HepG2 (cell line): ENCODE results near the gene NUDT14. TPM values are rescaled to one million over a fixed set of nuclear protein-coding genes. Genes with fewer than 3 reads are reported as not detected.

Experiments
- ATAC-seq: fragments of 200-7000 bp; cut with Tn5 transposase; 3 replicates; pipeline ENCODE4 v1.9.1; 2020; ENCODE audit warnings: mild to moderate bottlenecking, moderate library complexity
- BruUV-seq: library from RNA; stranded (reverse); fragments of 400-500 nt; replicated peaks from 2 replicates; lab custom pipeline; 2021; lab: Mats Ljungman, UMichigan
- CTCF ChIA-PET: fragments of 300-600 bp; formaldehyde crosslinking; extraction: SDS; loops from one replicate; lab custom pipeline; 2021; ENCODE audit warnings: low total read pairs, inconsistent platforms, low intra/inter-chr PET ratio; lab: Yijun Ruan, JAX
- POLR2A ChIA-PET: fragments of 350-600 bp; sonication (Branson Sonifier 250); formaldehyde crosslinking; loops from one replicate; lab custom pipeline; 2020; ENCODE audit warnings: antibody characterized with exemption, inconsistent platforms; lab: Yijun Ruan, JAX
- DNase-seq: peaks from one replicate; pipeline ENCODE4 v3.0.0-alpha.2; 2015; ENCODE audit warnings: low spot score
- FAIRE-seq: peaks from 3 replicates; lab custom pipeline; 2011; peaks lifted over from hg19 to GRCh38; lab: Jason Lieb, UNC
- H2AFZ ChIP-seq: one replicate; pipeline ENCODE4 v1.6.1; 2011; ENCODE audit warnings: low read length, inconsistent platforms
- H3K27ac ChIP-seq: fragments of 300-600 bp; 3 replicates; pipeline ENCODE4 v1.8.0; 2011; ENCODE audit warnings: mixed run types, mild to moderate bottlenecking, mixed read lengths, low read length, inconsistent platforms; ENCODE audit not compliant: insufficient read depth; ENCODE audit errors: extremely low read length
- H3K27me3 ChIP-seq, 2 experiments: fragments of 200-600 bp in 1 of 2; 2 replicates in 1 of 2; 3 replicates in 1 of 2; pipeline versions ENCODE4 v1.6.0 to v1.8.0; 2011; ENCODE audit warnings: low read length in 2 of 2, mild to moderate bottlenecking in 2 of 2, moderate library complexity in 2 of 2, inconsistent platforms in 1 of 2; ENCODE audit not compliant: insufficient read depth in 2 of 2, control insufficient read depth in 1 of 2
- H3K36me3 ChIP-seq, 2 experiments: fragments of 200-600 bp in 1 of 2; replicated peaks in 1 of 2; 2 replicates in 1 of 2; 3 replicates in 1 of 2; pipeline versions ENCODE4 v1.5.1 to v1.8.0; 2011; ENCODE audit warnings: low read length in 2 of 2, inconsistent platforms in 1 of 2; ENCODE audit not compliant: insufficient read depth in 2 of 2, control insufficient read depth in 1 of 2
- H3K4me1 ChIP-seq: 2 replicates; pipeline ENCODE4 v1.5.1; 2012; ENCODE audit warnings: low read length, inconsistent platforms; ENCODE audit not compliant: insufficient read depth
- H3K4me2 ChIP-seq: 2 replicates; pipeline ENCODE4 v1.6.0; 2011; ENCODE audit warnings: low read depth, low read length, inconsistent platforms
- H3K4me3 ChIP-seq, 3 experiments: fragments of 200-600 bp in 1 of 3; sonication (generic), shearing (Covaris generic) in 1 of 3; replicated peaks in 1 of 3; 2 replicates each; pipeline ENCODE4 v1.5.1; 2011 to 2016; ENCODE audit warnings: low read length in 3 of 3, inconsistent platforms in 2 of 3, low read depth in 2 of 3, mild to moderate bottlenecking in 2 of 3, control low read depth in 1 of 3, mixed read lengths in 1 of 3; ENCODE audit not compliant: insufficient read depth in 1 of 3
- H3K79me2 ChIP-seq: one replicate; pipeline ENCODE4 v1.6.1; 2011; ENCODE audit warnings: low read length, inconsistent platforms; ENCODE audit not compliant: insufficient read depth
- H3K9ac ChIP-seq: 2 replicates; pipeline ENCODE4 v1.6.0; 2011; ENCODE audit warnings: mild to moderate bottlenecking, low read depth, low read length, inconsistent platforms; ENCODE audit not compliant: insufficient read depth
- H3K9me3 ChIP-seq: 2 replicates; pipeline ENCODE4 v1.5.1; 2012; ENCODE audit warnings: mild to moderate bottlenecking, low read length
- H4K20me1 ChIP-seq: 2 replicates; pipeline ENCODE4 v1.6.0; 2011; ENCODE audit warnings: inconsistent platforms, mild to moderate bottlenecking, low read length, moderate library complexity; ENCODE audit not compliant: insufficient read depth
- CREB1 ChIP-seq, 2 experiments: fragments of 450-650 bp in 1 of 2; IDR thresholded peaks; 2 replicates each; pipeline ENCODE4 v1.6.1; 2016 to 2017; ENCODE audit warnings: control low read depth in 1 of 2, mild to moderate bottlenecking in 1 of 2, missing compliant biosample characterization in 1 of 2, missing genetic modification characterization in 1 of 2
- HNF4G ChIP-seq, 2 experiments: sonication (generic) in 1 of 2; formaldehyde crosslinking in 1 of 2; IDR thresholded peaks; 2 replicates each; pipeline versions ENCODE4 v1.4.0 to v1.6.1; 2011 to 2020; ENCODE audit warnings: borderline replicate concordance in 2 of 2, low read depth in 2 of 2, mild to moderate bottlenecking in 2 of 2, low read length in 1 of 2, missing genetic modification reagents in 1 of 2, moderate library complexity in 1 of 2
- KLF11 ChIP-seq: IDR thresholded peaks from 2 replicates; pipeline ENCODE4 v1.6.1; 2016; ENCODE audit warnings: missing compliant biosample characterization
- MIXL1 ChIP-seq: IDR thresholded peaks from 2 replicates; pipeline ENCODE4 v1.6.1; 2016
- MTA1 ChIP-seq: sonication (generic); formaldehyde crosslinking; IDR thresholded peaks from 2 replicates; pipeline ENCODE4 v1.4.0; 2020; ENCODE audit warnings: missing genetic modification reagents, mild to moderate bottlenecking, borderline replicate concordance
- NAIF1 ChIP-seq: sonication (generic); formaldehyde crosslinking; IDR thresholded peaks from 2 replicates; pipeline ENCODE4 v1.5.0; 2020; ENCODE audit warnings: mild to moderate bottlenecking, missing genetic modification reagents, borderline replicate concordance
- SNRNP70 ChIP-seq: fragments of 200-400 bp; formaldehyde crosslinking; IDR thresholded peaks from 2 replicates; pipeline ENCODE4 v1.6.1; 2017; ENCODE audit warnings: mild to moderate bottlenecking, low read depth, low read length, moderate library complexity
- ZNF326 ChIP-seq: sonication (generic); formaldehyde crosslinking; IDR thresholded peaks from 2 replicates; pipeline ENCODE4 v1.4.0; 2020; ENCODE audit warnings: missing genetic modification reagents, borderline replicate concordance
- ZNF563 ChIP-seq: sonication (generic); formaldehyde crosslinking; IDR thresholded peaks from 2 replicates; pipeline ENCODE4 v1.8.0; 2022; ENCODE audit warnings: mild to moderate bottlenecking, moderate library complexity, missing genetic modification reagents
- ZNF605 ChIP-seq: sonication (generic); formaldehyde crosslinking; IDR thresholded peaks from 2 replicates; pipeline ENCODE4 v1.8.0; 2022; ENCODE audit warnings: mild to moderate bottlenecking, missing genetic modification reagents
- ZNF704 ChIP-seq: sonication (generic); formaldehyde crosslinking; IDR thresholded peaks from 2 replicates; pipeline ENCODE4 v1.8.1; 2023; ENCODE audit warnings: mild to moderate bottlenecking, inconsistent platforms, moderate library complexity, missing genetic modification reagents, borderline replicate concordance
- ZSCAN31 ChIP-seq: sonication (generic); formaldehyde crosslinking; IDR thresholded peaks from 2 replicates; pipeline ENCODE4 v1.5.0; 2020; ENCODE audit warnings: low read depth, mild to moderate bottlenecking, missing genetic modification reagents
- WGBS: methylation state at CpG from one replicate; pipeline ENCODE4 v1.1.6; 2017; ENCODE audit warnings: low lambda C conversion rate; 5-methylcytosine and 5-hydroxymethylcytosine counted together
- in situ Hi-C: cut with HindIII; loops from 2 replicates; pipeline ENCODE4 v1.10.0; 2017; ENCODE audit warnings: low pct_unique_long_range_greater_than_20kb; ENCODE audit not compliant: extremely low pct_ligation_motif_present
- intact Hi-C: fragments of 100-400 bp; cut with micrococcal nuclease; formaldehyde crosslinking; loops from one replicate; pipeline ENCODE4 v1.10.0; 2022; ENCODE audit not compliant: unreplicated experiment
- polyA plus RNA-seq, 8 experiments: library from polyadenylated mRNA; depleted of rRNA in 3 of 8; stranded (reverse) in 7 of 8; unstranded in 1 of 8; fragments of >200 nt; fragmentation: Illumina TruSeq in 4 of 8; extraction: Trizol in 4 of 8; gene quantifications; 2 replicates each; pipeline versions ENCODE4 v1.2.1 to v1.2.3, GENCODE V29; 2011 to 2016; ENCODE audit warnings: low read depth in 4 of 8, missing spikeins in 1 of 8, mixed read lengths in 1 of 8; ENCODE audit not compliant: insufficient read depth in 1 of 8
- total RNA-seq, 5 experiments: library from RNA; depleted of rRNA; stranded (reverse); fragments of >200 nt; fragmentation: Illumina TruSeq; extraction: Trizol; gene quantifications; 2 replicates each; pipeline ENCODE4 v1.2.3, GENCODE V29; 2016; ENCODE audit warnings: low read depth in 1 of 5

The NUDT14 gene
- total and polyA plus RNA-seq, 2 of the 13 experiments (the other 11 are each of a cell fraction or from before 2014, with no cell fraction given) = 5.8 to 6.1 TPM

- TF ChIP-seq ZNF704 (CRISPR knock-in tag) = no peak
- TF ChIP-seq SNRNP70 = no peak
- TF ChIP-seq MIXL1 = no peak
- TF ChIP-seq CREB1 (IDR thresholded peaks at IDR 0.05) = no peak
- TF ChIP-seq CREB1 (CRISPR knock-in tag; IDR thresholded peaks at IDR 0.05) = no peak
These were observed 37.0 kb downstream of the NUDT14 start (continued) for GRCh38 chr14:105144026-105144665.

GRCh38 chr14:105143451-105144025 is 37.6 kb downstream of the NUDT14 start:
- no TSS peak for BruUV-seq
- no peak overlapping the region for H3K9ac ChIP-seq
- no peak overlapping the region for H3K4me2 ChIP-seq
- H3K36me3 ChIP-seq = no peaks in the 10 kb centered on the region
- CTCF ChIA-PET = no interaction called here
- TF ChIP-seq MTA1 (CRISPR knock-in tag) (no peak), ZNF563 (CRISPR knock-in tag) (no peak), ZNF326 (CRISPR knock-in tag) (no peak), KLF11 (CRISPR knock-in tag) (no peak), NAIF1 (CRISPR knock-in tag) (no peak), ZNF605 (no peak), ZSCAN31 (CRISPR knock-in tag) (no peak), HNF4G (IDR thresholded peaks at IDR 0.05; ENCODE audit: borderline replicate concordance, low read depth, low read length) (no peak), HNF4G (CRISPR knock-in tag; IDR thresholded peaks at IDR 0.05; ENCODE audit: borderline replicate concordance, low read depth) (no peak)
- no peaks in the 10 kb centered on the region for H3K79me2 ChIP-seq
- H3K27me3 ChIP-seq = peaks cover 11 to 29% of the 10 kb centered on the region in 2 experiments; a peak in 4 of 5 replicates
- POLR2A ChIA-PET = no interaction called here
- no peak overlapping the region for H2AFZ ChIP-seq
- in situ Hi-C loops (loop anchor here (10.0 kb wide), 1 partner anchor 49 kb away; no protein-coding TSS in a partner anchor), intact Hi-C loops (no loop called here)
- no peaks in the 10 kb centered on the region for H3K4me1 ChIP-seq
- no peak overlapping the region for H3K27ac ChIP-seq
- H4K20me1 ChIP-seq = no peaks in the 10 kb centered on the region
- ATAC-seq = no peak
- WGBS = 0% methylated on average over 5 of the region's 27 CpGs
- peaks cover 10% of the 10 kb centered on the region for H3K9me3 ChIP-seq
- no peak for FAIRE-seq
- no peak for DNase-seq
- no peak overlapping the region for H3K4me3 ChIP-seq
